Measurements from ENCODE around the gene AAGAB.
"Not testable (repeated sequence)": the region's sequence is repeated elsewhere in the genome, so short reads cannot be mapped to it uniquely, and the experiment has no call there.

Gene AAGAB

DNA sequence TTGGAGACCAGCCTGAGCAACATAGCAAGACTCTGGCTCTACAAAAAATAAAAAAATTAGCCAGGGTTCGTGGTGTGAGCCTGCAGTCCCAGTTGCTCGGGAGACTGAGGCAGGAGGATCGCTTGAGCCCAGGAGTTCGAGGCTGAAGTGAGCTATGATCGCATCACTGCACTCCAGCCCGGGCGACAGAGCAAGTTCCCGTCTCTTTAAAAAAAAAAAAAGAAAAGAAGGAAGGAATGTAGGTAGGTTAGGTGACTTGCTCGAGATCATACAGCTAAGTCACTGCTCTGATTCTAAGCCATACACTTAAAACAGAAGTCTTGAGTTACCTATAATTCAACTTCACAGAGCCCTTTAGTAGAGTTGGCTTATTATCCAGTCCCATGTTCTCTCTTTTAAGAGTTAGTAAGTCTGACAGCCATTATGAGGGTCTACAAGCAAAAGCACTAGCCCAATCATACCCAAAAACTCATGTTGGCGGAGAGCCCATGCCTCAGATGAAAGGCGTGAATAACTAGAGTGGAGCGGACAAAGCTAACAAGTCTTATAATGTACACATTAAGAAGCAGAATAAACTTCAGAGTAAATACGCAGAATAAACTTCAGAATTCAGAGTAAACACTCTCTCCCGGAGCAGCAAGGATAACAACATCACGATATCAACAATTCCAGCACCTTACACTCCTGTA lies 768 bp downstream of the AAGAB start:
- peak in 1 of 58 donors; percentile 14 for DNase-seq

GRCh38 chr15:67253101-67253500 lies 1.4 kb downstream of the AAGAB start:
- DNase-seq = no peak

- no peak for DNase-seq
These were observed 3.1 kb downstream of the AAGAB start for GRCh38 chr15:67251318-67251717.

DNA sequence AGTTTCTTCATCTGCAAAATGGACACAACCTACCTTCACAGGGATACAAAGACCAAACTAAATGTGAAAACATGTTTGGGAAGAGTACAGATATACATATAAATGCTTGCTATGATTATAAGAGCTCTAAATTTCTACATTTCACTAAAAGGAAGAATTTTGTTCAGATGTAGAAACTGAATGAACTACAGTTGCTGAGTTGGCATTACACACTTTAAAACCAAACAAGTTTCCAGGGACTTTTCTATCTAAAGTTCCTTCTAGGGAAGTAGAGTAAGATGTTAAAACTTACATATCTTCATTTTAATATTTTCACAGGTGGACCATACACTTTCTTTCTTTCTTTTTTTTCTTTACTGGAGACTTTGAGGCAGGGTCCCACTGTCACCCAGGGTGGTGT lies 4.6 kb downstream of the AAGAB start:
- no peak for DNase-seq

DNA sequence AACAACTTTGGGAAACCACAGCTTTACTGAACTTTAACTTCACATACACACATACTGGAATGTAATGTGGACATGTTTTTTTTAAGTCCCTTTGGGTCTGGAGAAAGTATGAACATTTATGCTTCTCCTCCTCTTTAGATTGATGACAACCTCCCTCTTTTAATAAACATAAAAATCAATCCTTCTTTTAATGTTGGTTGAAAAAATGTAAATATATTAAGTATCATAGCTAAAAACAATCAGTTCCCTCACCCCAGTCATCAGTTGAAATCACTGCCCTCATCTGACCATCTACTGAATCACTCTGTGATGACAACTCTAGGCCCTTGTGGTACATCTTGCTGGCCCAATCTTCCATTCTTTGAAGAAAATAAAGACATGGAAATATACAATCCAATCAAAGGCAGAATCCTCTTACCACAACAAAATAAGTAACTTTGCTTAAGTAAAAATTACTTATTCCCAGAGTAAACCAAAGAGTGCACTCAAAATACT lies 6.4 kb downstream of the AAGAB start:
- no peak for DNase-seq

GRCh38 chr15:67246606-67247005 lies 7.9 kb downstream of the AAGAB start:
- not testable (repeated sequence) for DNase-seq

DNA sequence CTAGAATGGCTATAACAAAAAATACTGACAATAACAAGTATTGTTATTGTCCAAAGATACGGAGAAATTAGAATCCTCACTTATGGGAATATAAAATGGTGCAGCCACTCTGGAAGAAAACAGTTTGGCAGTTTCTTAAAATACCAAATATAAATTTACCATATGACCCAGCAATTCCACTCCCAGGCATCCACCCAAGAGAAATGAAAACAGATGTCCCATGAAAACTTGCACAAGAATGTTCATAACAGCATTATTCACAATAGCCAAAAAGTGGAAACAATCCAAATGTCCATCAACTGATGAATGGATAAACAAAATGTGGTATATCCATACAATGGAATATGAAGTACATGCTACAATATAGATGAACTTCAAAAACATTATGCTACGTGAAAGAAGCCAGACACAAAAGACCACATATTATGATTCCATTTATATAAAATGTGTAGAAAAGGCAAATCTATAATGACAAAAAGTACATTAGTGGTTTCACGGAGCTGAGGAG lies 9.4 kb downstream of the AAGAB start:
- DNase-seq = peak in 1 of 58 donors; percentile 0

DNA sequence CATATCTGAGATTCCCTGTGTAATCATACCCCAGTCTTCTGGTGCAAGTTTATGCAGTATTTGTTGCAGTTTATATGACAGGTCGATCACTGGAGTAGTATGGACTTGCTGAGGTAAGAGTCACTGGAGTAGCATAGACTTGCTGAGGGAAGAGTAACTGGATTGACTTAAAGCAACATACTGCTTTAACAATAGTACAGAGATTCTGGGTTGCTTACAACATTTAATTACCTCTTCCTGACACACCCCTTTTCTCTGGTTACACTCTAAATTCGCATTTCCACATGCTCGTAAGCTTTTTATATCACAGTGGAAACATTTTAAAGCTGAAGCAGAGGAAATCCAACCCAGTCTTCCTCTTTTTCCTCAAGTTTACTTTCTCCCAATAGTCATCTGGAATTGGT lies 11.8 kb downstream of the AAGAB start:
- DNase-seq = no peak

GRCh38 chr15:67241132-67241855 lies 13.2 kb downstream of the AAGAB start:
- no peak for DNase-seq

GRCh38 chr15:67240235-67241131 lies 14.0 kb downstream of the AAGAB start:
- DNase-seq = peak in 3 of 58 donors; percentile 1 to 4 (median 2)

DNA sequence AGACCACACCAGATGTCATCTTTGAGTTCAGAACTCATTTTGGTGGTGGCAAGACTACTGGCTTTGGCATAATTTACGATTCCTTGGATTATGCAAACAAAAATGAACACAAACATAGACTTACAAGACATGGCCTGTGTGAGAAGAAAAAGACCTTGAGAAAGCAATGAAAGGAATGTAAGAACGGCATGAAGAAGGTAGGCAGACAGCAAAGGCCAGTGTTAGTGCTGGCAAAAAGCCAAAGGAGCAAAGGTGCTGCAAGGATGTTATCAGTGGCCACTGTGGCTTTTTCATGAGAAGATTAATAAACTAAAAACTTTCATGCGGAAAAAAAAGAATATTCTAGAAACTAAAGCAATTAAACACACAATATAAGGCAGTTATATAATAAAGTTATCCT lies 21.9 kb downstream of the AAGAB start:
- no peak for DNase-seq

DNA sequence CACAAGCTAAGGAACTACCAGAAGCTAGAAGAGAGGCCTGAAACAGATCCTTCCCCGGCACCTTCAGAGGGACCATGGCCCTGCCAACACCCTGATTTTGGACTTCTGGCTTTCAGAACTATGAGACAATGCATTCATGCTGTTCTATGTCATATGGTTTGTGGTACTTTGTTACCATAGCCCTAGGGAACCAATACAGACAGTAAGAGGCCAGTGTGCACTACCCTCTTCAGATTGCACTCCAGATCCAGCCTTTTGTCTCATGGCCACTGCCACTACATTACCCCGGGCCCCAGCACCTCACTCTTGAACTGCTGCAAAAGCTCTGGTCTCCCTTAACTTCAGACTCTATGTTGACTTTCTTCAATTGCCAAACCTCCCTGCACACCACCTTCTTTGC lies 24.0 kb downstream of the AAGAB start:
- DNase-seq = no peak

GRCh38 chr15:67228286-67228685 lies 26.2 kb downstream of the AAGAB start:
- DNase-seq = no peak

GRCh38 chr15:67227846-67228245 lies 26.6 kb downstream of the AAGAB start:
- no peak for DNase-seq

DNA sequence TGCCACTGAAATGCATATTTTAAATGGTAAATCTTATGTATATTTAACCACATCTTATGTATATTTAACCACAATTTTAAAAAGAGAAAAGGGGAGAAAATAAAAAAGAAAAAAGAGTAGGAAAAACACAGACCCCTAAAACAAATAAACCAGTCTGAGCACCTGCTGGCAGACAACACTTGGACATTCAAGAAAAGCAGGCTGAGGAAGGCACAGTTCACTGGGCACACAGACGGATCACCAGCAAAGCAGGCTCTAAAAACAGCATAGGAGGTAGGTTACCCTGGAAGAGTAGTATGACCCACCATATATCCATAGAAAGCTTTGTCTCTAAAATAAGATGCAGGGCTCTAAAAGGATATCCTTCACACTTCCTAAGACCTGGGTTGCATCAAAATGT lies 27.0 kb downstream of the AAGAB start:
- DNase-seq = no peak

GRCh38 chr15:67225336-67225735 lies 29.1 kb downstream of the AAGAB start:
- no peak for DNase-seq

DNA sequence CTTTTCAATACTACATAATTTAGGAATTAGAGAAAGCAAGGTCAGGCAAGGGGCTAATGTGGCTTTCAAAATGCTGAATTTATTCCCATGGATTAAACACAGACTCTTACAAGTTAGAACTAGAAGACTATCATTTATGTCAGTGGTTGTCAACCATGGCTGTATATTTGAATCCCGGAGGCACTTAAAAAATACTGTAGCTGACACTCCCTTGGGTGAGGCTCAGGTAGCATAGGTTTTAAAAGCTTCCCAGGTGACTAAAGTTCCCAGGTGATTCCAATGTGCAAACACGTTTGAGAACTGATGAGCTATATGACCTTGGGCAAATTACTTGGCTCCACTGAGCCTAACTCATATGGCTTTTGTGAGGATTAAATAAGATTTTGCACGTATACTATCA lies 29.6 kb downstream of the AAGAB start:
- DNase-seq = no peak

GRCh38 chr15:67219288-67219687 lies 35.2 kb downstream of the AAGAB start:
- DNase-seq = no peak

GRCh38 chr15:67218428-67218827 lies 36.0 kb downstream of the AAGAB start:
- no peak for DNase-seq

DNA sequence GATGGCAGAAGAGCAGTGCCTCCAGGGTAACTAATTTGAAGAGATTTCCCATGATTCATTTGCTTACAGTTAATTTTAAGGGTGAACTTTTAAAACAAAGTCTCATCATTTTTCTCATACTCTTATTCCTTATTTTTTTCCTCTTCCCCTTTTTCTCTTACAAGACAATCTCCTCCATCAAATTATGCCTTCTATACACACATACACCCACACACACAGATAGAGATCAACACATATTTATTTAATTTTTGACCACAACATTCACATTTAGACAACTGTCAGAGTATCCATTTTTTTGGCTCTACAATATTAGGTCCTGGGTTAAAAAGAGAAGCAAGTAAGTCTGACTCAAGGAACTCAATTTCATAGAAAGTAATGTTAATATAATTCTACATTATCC lies 37.6 kb downstream of the AAGAB start:
- DNase-seq = no peak

- DNase-seq = no peak
These were observed 39.4 kb downstream of the AAGAB start for GRCh38 chr15:67215102-67215501.

Data from anterior cingulate cortex (tissue), 58 donors.